ENCODE results near the gene CD302. TPM values are rescaled to one million over a fixed set of nuclear protein-coding genes. Genes with fewer than 3 reads are reported as not detected.

CD302 gene
- total and polyA plus RNA-seq, 2 of the 4 experiments (the other 2 are of a cell fraction): 3.8 to 4.0 TPM

DNA sequence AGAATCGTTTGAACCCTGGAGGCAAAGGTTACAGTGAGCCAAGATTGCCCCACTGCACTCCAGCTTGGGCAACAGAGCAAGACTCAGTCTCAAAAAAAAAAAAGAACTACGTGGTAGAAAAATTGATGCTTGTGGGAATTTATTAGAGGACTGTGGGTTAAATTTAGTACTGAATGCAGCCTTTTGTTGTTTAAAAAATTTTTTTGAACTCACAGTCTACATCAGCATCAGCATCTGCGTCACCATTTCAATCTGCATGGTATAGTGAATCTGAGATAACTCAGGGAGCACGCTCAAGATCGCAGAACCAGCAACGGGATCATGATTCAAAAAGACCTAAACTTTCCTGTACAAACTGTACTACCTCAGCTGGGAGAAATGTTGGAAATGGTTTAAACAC lies 55.2 kb downstream of the CD302 start:
- CTCF ChIA-PET: interaction anchor here (0.6 kb wide), 1 partner anchor 9 kb away, joined by 3 read pairs; no protein-coding TSS in a partner anchor
- intact Hi-C loops (cut with micrococcal nuclease) (loop anchor here (2.0 kb wide), 1 partner anchor 16 kb away; no protein-coding TSS in a partner anchor), dilution Hi-C loops (cut with HindIII; ENCODE audit: low sequenced_read_pairs, unreplicated experiment) (no loop called here), in situ Hi-C loops (cut with MboI; ENCODE audit: low sequenced_read_pairs) (no loop called here)
- BruUV-seq (replicated peaks): no TSS peak
- Histone ChIP-seq H2AK9ac (replicated peaks; ENCODE audit: low read depth, low read length, poor library complexity) (no peak overlapping the region), H3K4me1 (ENCODE audit: control insufficient read depth, insufficient read depth, low read length) (peaks cover 4% of the 10 kb centered on the region), H2BK5ac (ENCODE audit: low read depth, low read length, poor library complexity, severe bottlenecking) (no peak overlapping the region), H3K4me2 (ENCODE audit: low read depth, low read length) (no peak overlapping the region), H2BK15ac (ENCODE audit: low read depth, low read length) (no peak overlapping the region), H3K36me3 (ENCODE audit: control insufficient read depth, insufficient read depth, low read length) (peaks cover 33% of the 10 kb centered on the region), H3K56ac (ENCODE audit: extremely low read depth, insufficient read depth, low read length) (no peak overlapping the region), H3K27me3 (ENCODE audit: control insufficient read depth, insufficient read depth, low read length) (no peaks in the 10 kb centered on the region), H4K5ac (ENCODE audit: low read depth, low read length) (no peak overlapping the region), H4K91ac (ENCODE audit: insufficient read depth, low read depth, low read length) (no peak overlapping the region), H2AK5ac (ENCODE audit: low read depth, low read length) (no peak overlapping the region), H3K9me3 (ENCODE audit: control insufficient read depth, insufficient read depth, low read length) (no peaks in the 10 kb centered on the region), H3K27ac (ENCODE audit: insufficient read depth, low read length) (no peak overlapping the region), H3K4ac (ENCODE audit: low read depth, low read length) (no peak overlapping the region), H3K9me1 (ENCODE audit: insufficient read depth, low read length) (peaks cover 17% of the 10 kb centered on the region), H3K79me1 (ENCODE audit: low read depth in 1 of 2, low read length in 2 of 2) (peaks cover 16 to 48% of the 10 kb centered on the region in 2 experiments), H3K23ac (ENCODE audit: low read depth, low read length) (no peak overlapping the region), H2AFZ (replicated peaks; ENCODE audit: low read length, poor library complexity) (no peak overlapping the region), H3K14ac (replicated peaks; ENCODE audit: low read depth, low read length) (no peak overlapping the region), H2BK20ac (ENCODE audit: low read depth, low read length) (no peak overlapping the region), H3K18ac (ENCODE audit: low read depth, low read length) (no peak overlapping the region), H3K4me3 (ENCODE audit: insufficient read depth, low read depth, low read length) (no peak overlapping the region), H3K9ac (ENCODE audit: low read depth, low read length) (no peak overlapping the region), H4K8ac (ENCODE audit: low read depth in 2 of 2, low read length in 2 of 2) (no peak overlapping the region), H4K20me1 (ENCODE audit: insufficient read depth, low read length) (peaks cover 58% of the 10 kb centered on the region), H2BK120ac (ENCODE audit: low read depth, low read length) (no peak overlapping the region)
- POLR2A ChIA-PET (ENCODE audit: unreplicated experiment): no interaction called here
- DNase-seq: no peak
- no peak for ATAC-seq (ENCODE audit: low read depth)
- TF ChIP-seq MXI1 (IDR thresholded peaks at IDR 0.05; ENCODE audit: borderline replicate concordance, low read depth, low read length) (no peak), CHD1 (IDR thresholded peaks at IDR 0.05; ENCODE audit: low read depth, low read length) (no peak), CEBPB (IDR thresholded peaks at IDR 0.05; ENCODE audit: low read depth, low read length) (no peak), FOS (IDR thresholded peaks at IDR 0.05; ENCODE audit: low read depth, low read length) (no peak)
- TF ChIP-seq, protein P1, sequence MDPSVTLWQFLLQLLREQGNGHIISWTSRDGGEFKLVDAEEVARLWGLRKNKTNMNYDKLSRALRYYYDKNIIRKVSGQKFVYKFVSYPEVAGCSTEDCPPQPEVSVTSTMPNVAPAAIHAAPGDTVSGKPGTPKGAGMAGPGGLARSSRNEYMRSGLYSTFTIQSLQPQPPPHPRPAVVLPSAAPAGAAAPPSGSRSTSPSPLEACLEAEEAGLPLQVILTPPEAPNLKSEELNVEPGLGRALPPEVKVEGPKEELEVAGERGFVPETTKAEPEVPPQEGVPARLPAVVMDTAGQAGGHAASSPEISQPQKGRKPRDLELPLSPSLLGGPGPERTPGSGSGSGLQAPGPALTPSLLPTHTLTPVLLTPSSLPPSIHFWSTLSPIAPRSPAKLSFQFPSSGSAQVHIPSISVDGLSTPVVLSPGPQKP (IDR thresholded peaks at IDR 0.05; ENCODE audit: borderline replicate concordance, low read depth, low read length): no peak
- TF ChIP-seq, protein P2, sequence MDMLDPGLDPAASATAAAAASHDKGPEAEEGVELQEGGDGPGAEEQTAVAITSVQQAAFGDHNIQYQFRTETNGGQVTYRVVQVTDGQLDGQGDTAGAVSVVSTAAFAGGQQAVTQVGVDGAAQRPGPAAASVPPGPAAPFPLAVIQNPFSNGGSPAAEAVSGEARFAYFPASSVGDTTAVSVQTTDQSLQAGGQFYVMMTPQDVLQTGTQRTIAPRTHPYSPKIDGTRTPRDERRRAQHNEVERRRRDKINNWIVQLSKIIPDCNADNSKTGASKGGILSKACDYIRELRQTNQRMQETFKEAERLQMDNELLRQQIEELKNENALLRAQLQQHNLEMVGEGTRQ (IDR thresholded peaks at IDR 0.05; ENCODE audit: low read depth, low read length): no peak
- no CpG with 5 or more reads among the region's 6 CpGs for WGBS, 2 experiments (ENCODE audit: extremely low coverage in 2 of 2, insufficient read length in 1 of 2)
